Liver (tissue), 3 donors: Measurements from ENCODE around the gene IGF2R.

Source experiments
- FOXA1 ChIP-seq: IDR thresholded peaks from 2 replicates; pipeline ENCODE4 v1.6.1; 2016; ENCODE audit warnings: antibody characterized with exemption
- RXRA ChIP-seq, 2 donors: IDR thresholded peaks; 2 replicates each; pipeline ENCODE4 v1.6.1; 2017 to 2018; ENCODE audit warnings: antibody characterized with exemption in 2 of 2, mild to moderate bottlenecking in 1 of 2
- TAF1 ChIP-seq: conservative IDR thresholded peaks from 2 replicates; pipeline ENCODE4 v1.6.1; 2016; ENCODE audit warnings: antibody characterized with exemption, mild to moderate bottlenecking
- YY1 ChIP-seq: IDR thresholded peaks from 2 replicates; pipeline ENCODE4 v1.6.1; 2016; ENCODE audit warnings: antibody characterized with exemption, mild to moderate bottlenecking
- TF ChIP-seq, protein P1 (sequence below): fragments of 150-350 bp; IDR thresholded peaks from 2 replicates; pipeline ENCODE4 v1.5.1; 2017; ENCODE audit warnings: improper control_type of control experiment, low read depth, low read length; ENCODE audit not compliant: missing input control
- TF ChIP-seq, protein P2 (sequence below): IDR thresholded peaks from 2 replicates; pipeline ENCODE4 v1.6.1; 2016; ENCODE audit warnings: antibody characterized with exemption
- TF ChIP-seq, protein P3 (sequence below): IDR thresholded peaks from 2 replicates; pipeline ENCODE4 v1.6.1; 2016; ENCODE audit warnings: antibody characterized with exemption
- TF ChIP-seq, protein P4 (sequence below): IDR thresholded peaks from 2 replicates; pipeline ENCODE4 v1.6.1; 2016; ENCODE audit warnings: antibody characterized with exemption, mild to moderate bottlenecking
- donor health status: healthy.
- donor health status: healthy.

DNA sequence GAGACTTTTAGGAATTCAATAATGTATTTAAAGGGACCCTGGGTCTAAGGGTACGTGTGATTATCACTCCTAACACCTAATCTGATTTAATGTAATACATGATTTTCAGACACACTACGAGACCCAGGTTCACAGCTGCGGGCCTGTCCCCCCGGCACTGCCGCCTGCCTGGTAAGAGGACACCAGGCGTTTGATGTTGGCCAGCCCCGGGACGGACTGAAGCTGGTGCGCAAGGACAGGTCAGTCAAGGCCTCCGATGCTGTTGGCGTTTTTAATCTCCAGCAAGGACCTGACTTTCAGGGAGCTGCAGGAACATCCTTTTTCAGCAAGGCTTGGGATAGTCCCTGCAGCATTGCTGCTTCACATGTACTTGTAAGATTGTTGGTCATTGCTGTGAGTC, 58.2 kb downstream of the IGF2R start:
- no peak for TF ChIP-seq TAF1
- TF ChIP-seq, protein P1, sequence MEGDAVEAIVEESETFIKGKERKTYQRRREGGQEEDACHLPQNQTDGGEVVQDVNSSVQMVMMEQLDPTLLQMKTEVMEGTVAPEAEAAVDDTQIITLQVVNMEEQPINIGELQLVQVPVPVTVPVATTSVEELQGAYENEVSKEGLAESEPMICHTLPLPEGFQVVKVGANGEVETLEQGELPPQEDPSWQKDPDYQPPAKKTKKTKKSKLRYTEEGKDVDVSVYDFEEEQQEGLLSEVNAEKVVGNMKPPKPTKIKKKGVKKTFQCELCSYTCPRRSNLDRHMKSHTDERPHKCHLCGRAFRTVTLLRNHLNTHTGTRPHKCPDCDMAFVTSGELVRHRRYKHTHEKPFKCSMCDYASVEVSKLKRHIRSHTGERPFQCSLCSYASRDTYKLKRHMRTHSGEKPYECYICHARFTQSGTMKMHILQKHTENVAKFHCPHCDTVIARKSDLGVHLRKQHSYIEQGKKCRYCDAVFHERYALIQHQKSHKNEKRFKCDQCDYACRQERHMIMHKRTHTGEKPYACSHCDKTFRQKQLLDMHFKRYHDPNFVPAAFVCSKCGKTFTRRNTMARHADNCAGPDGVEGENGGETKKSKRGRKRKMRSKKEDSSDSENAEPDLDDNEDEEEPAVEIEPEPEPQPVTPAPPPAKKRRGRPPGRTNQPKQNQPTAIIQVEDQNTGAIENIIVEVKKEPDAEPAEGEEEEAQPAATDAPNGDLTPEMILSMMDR = no peak
- TF ChIP-seq, protein P2, sequence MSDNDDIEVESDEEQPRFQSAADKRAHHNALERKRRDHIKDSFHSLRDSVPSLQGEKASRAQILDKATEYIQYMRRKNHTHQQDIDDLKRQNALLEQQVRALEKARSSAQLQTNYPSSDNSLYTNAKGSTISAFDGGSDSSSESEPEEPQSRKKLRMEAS = no peak
- TF ChIP-seq RXRA (IDR thresholded peaks at IDR 0.05) = no peak
- TF ChIP-seq YY1 = no peak
- TF ChIP-seq, protein P3, sequence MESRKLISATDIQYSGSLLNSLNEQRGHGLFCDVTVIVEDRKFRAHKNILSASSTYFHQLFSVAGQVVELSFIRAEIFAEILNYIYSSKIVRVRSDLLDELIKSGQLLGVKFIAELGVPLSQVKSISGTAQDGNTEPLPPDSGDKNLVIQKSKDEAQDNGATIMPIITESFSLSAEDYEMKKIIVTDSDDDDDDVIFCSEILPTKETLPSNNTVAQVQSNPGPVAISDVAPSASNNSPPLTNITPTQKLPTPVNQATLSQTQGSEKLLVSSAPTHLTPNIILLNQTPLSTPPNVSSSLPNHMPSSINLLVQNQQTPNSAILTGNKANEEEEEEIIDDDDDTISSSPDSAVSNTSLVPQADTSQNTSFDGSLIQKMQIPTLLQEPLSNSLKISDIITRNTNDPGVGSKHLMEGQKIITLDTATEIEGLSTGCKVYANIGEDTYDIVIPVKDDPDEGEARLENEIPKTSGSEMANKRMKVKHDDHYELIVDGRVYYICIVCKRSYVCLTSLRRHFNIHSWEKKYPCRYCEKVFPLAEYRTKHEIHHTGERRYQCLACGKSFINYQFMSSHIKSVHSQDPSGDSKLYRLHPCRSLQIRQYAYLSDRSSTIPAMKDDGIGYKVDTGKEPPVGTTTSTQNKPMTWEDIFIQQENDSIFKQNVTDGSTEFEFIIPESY = no peak
- TF ChIP-seq FOXA1 = no peak
- TF ChIP-seq, protein P4, sequence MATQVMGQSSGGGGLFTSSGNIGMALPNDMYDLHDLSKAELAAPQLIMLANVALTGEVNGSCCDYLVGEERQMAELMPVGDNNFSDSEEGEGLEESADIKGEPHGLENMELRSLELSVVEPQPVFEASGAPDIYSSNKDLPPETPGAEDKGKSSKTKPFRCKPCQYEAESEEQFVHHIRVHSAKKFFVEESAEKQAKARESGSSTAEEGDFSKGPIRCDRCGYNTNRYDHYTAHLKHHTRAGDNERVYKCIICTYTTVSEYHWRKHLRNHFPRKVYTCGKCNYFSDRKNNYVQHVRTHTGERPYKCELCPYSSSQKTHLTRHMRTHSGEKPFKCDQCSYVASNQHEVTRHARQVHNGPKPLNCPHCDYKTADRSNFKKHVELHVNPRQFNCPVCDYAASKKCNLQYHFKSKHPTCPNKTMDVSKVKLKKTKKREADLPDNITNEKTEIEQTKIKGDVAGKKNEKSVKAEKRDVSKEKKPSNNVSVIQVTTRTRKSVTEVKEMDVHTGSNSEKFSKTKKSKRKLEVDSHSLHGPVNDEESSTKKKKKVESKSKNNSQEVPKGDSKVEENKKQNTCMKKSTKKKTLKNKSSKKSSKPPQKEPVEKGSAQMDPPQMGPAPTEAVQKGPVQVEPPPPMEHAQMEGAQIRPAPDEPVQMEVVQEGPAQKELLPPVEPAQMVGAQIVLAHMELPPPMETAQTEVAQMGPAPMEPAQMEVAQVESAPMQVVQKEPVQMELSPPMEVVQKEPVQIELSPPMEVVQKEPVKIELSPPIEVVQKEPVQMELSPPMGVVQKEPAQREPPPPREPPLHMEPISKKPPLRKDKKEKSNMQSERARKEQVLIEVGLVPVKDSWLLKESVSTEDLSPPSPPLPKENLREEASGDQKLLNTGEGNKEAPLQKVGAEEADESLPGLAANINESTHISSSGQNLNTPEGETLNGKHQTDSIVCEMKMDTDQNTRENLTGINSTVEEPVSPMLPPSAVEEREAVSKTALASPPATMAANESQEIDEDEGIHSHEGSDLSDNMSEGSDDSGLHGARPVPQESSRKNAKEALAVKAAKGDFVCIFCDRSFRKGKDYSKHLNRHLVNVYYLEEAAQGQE = no peak
